Psoas muscle (tissue), 8 donors: ENCODE results near the gene FAM131A. TPM values are rescaled to one million over a fixed set of nuclear protein-coding genes. Genes with fewer than 3 reads are reported as not detected.

Experiments
- ATAC-seq, 4 donors: fragments of 200-7000 bp; cut with Tn5 transposase; one replicate each; pipeline ENCODE4 v1.9.1; 2020; ENCODE audit warnings: moderate library complexity in 3 of 4, mild to moderate bottlenecking in 2 of 4
- DNase-seq, 2 donors: peaks; one replicate each; pipeline ENCODE4 v3.0.0-alpha.2; 2020
- H3K27ac ChIP-seq: fragments of 200-600 bp; one replicate; pipeline ENCODE4 v1.8.0; 2022
- H3K27me3 ChIP-seq, 3 donors: fragments of 200-600 bp in 1 of 3; one replicate each; pipeline versions ENCODE4 v1.6.1 to v1.8.0; 2013 to 2022; ENCODE audit warnings: low read length in 2 of 3, mild to moderate bottlenecking in 2 of 3, moderate library complexity in 1 of 3; ENCODE audit not compliant: insufficient read depth in 3 of 3
- H3K36me3 ChIP-seq, 2 donors: fragments of 200-600 bp in 1 of 2; one replicate each; pipeline versions ENCODE4 v1.6.1 to v1.8.0; 2013 to 2022; ENCODE audit warnings: low read depth in 1 of 2, mild to moderate bottlenecking in 1 of 2, moderate library complexity in 1 of 2; ENCODE audit not compliant: insufficient read depth in 1 of 2
- H3K4me1 ChIP-seq: fragments of 200-600 bp; one replicate; pipeline ENCODE4 v1.8.0; 2022
- H3K4me3 ChIP-seq: fragments of 200-600 bp; one replicate; pipeline ENCODE4 v1.8.0; 2022; ENCODE audit warnings: mild to moderate bottlenecking
- H3K9me3 ChIP-seq: fragments of 200-600 bp; one replicate; pipeline ENCODE4 v1.8.0; 2022
- CTCF ChIP-seq: fragments of 200-600 bp; IDR thresholded peaks from one replicate; pipeline ENCODE4 v1.8.0; 2022; ENCODE audit warnings: antibody characterized with exemption
- WGBS, 3 donors: extraction: QIAGEN DNeasy Blood & Tissue Kit; methylation state at CpG; one replicate each; pipeline versions ENCODE4 v1.1.6 to v1.1.7; 2013; 5-methylcytosine and 5-hydroxymethylcytosine counted together
- intact Hi-C, 2 donors: fragments of 100-400 bp; cut with DNase I; formaldehyde crosslinking; loops; one replicate each; pipeline versions ENCODE4 v1.11.0 to v1.14.2; 2022
- polyA plus RNA-seq, 3 donors: library from polyadenylated mRNA; stranded (reverse); fragments of 200-250 nt; gene quantifications; one replicate each; pipeline ENCODE4 v1.2.3, GENCODE V29; 2013
- total RNA-seq, 4 donors: library from RNA; stranded (reverse); fragmentation: NEBNext Ultra II Directional in 2 of 4; extraction: Animal tissue kit (Norgen Biotek cat#: 25700) in 2 of 4; gene quantifications; one replicate each; pipeline versions ENCODE4 v1.2.1 to v1.2.4, GENCODE V29; 2021 to 2023
- donor health status: healthy with polysubstance abuse.
- donor health status: DM: no; HTN: no; CAD: no; lungs with moderate emphysema.
- donor health status: Bipolar disorder and iron deficiency.
- donor health status: healthy.
- donor health status: DM: yes; HTN: yes; CAD: no.
- donor health status: DM: no; HTN: no; CAD: no.
- donor health status: DM: no; HTN: no; CAD: no.
- donor health status: DM: yes; HTN: yes; CAD: no.

Gene FAM131A
- total and polyA plus RNA-seq, 7 donors: 12.6 to 26.8 (median 13.9) TPM

- 9 to 30% (median 25%) methylated on average over 20 to 58 of the region's 71 CpGs for WGBS, 3 donors
- H3K4me3 ChIP-seq: peak within 1 kb of the TSS; percentile 72
- peaks cover 0 to 4% of the 10 kb centered on the region in 2 donors for H3K36me3 ChIP-seq
- TF ChIP-seq CTCF: no peak
- peaks cover 10% of the 10 kb centered on the region for H3K4me1 ChIP-seq
- ATAC-seq (peak; percentile 28 to 63 (median 30)), DNase-seq (peak; percentile 48 to 74)
- intact Hi-C loops: loop anchor here (5.0 to 10.0 kb wide), 2 partner anchors 395 to 408 kb away; no protein-coding TSS in a partner anchor
- H3K9me3 ChIP-seq: no peaks in the 10 kb centered on the region
- peak within 1 kb of the TSS; percentile 77 for H3K27ac ChIP-seq
- peaks cover 0 to 32% (median 0%) of the 10 kb centered on the region in 3 donors for H3K27me3 ChIP-seq
Measured at GRCh38 chr3:184379358-184380184, 42.2 kb downstream of the FAM131A start, which contains the start of gene CHRD. TSS of gene CHRD (plus strand) at chr3:184380054. CDS start at chr3:184380319, 265 bp downstream.

- intact Hi-C loops: loop anchor here in 1 of 2 donors (5.0 kb wide), 1 partner anchor 407 kb away; no protein-coding TSS in a partner anchor
- TF ChIP-seq CTCF: no peak
- H3K27me3 ChIP-seq: peaks cover 0 to 32% (median 0%) of the 10 kb centered on the region in 3 donors
Measured at GRCh38 chr3:184380185-184380626, 42.8 kb downstream of the FAM131A start.

GRCh38 chr3:184380627-184381260 is 43.3 kb downstream of the FAM131A start:
- H3K9me3 ChIP-seq: no peaks in the 10 kb centered on the region
- H3K27ac ChIP-seq: peak overlapping the region; percentile 66
- 3 to 11% (median 4%) methylated on average over 21 to 42 of the region's 42 CpGs for WGBS, 3 donors
- peaks cover 0 to 9% of the 10 kb centered on the region in 2 donors for H3K36me3 ChIP-seq
- ATAC-seq (no peak), DNase-seq (no peak)
- H3K4me1 ChIP-seq: peaks cover 10% of the 10 kb centered on the region
- TF ChIP-seq CTCF: no peak
- peak overlapping the region; percentile 72 for H3K4me3 ChIP-seq
- H3K27me3 ChIP-seq: peaks cover 0 to 32% (median 0%) of the 10 kb centered on the region in 3 donors
- intact Hi-C loops: loop anchor here in 1 of 2 donors (5.0 kb wide), 1 partner anchor 407 kb away; no protein-coding TSS in a partner anchor

More at GRCh38 chr3:184380185-184380626, 42.8 kb downstream of the FAM131A start:
- no peaks in the 10 kb centered on the region for H3K9me3 ChIP-seq
- DNase-seq (peak; percentile 79 to 88), ATAC-seq (peak; percentile 61 to 73 (median 68))
- peak overlapping the region; percentile 66 for H3K27ac ChIP-seq
- H3K4me1 ChIP-seq: peaks cover 10% of the 10 kb centered on the region
- 0 to 1% (median 1%) methylated on average over 10 to 50 of the region's 62 CpGs for WGBS, 3 donors
- H3K4me3 ChIP-seq: peak overlapping the region; percentile 72
- H3K36me3 ChIP-seq: peaks cover 0 to 9% of the 10 kb centered on the region in 2 donors

- H3K9me3 ChIP-seq: no peaks in the 10 kb centered on the region
- 34 to 49% (median 37%) methylated on average over 52 to 55 of the region's 55 CpGs for WGBS, 3 donors
- no peak overlapping the region for H3K27ac ChIP-seq
- H3K4me1 ChIP-seq: peaks cover 10% of the 10 kb centered on the region
- H3K36me3 ChIP-seq: peaks cover 0 to 10% of the 10 kb centered on the region in 2 donors
- intact Hi-C loops: loop anchor here in 1 of 2 donors (5.0 kb wide), 1 partner anchor 406 kb away; no protein-coding TSS in a partner anchor
- peaks cover 0 to 32% (median 0%) of the 10 kb centered on the region in 3 donors for H3K27me3 ChIP-seq
- peak overlapping the region; percentile 72 for H3K4me3 ChIP-seq
- TF ChIP-seq CTCF: no peak
- no peak for ATAC-seq
- DNase-seq: peak in 1 of 2 donors; percentile 55
Measured at GRCh38 chr3:184381261-184382224, 44.1 kb downstream of the FAM131A start.
